HG03066 (cell line): ENCODE results near the gene ZPBP2.
"Not testable (repeated sequence)": the region's sequence is repeated elsewhere in the genome, so short reads cannot be mapped to it uniquely, and the experiment has no call there.

Experiments used
- ATAC-seq: cut with Tn5 transposase; IDR thresholded peaks from one replicate; pipeline ENCODE4 v1.9.1; 2021; ENCODE audit warnings: low read depth; ENCODE audit not compliant: unreplicated experiment

The ZPBP2 gene

GRCh38 chr17:39867880-39868553 lies at the start of gene ZPBP2:
ZPBP2 (plus strand) TSS chr17:39868202; CDS start chr17:39868355, 153 bp downstream.
- no peak for ATAC-seq

DNA sequence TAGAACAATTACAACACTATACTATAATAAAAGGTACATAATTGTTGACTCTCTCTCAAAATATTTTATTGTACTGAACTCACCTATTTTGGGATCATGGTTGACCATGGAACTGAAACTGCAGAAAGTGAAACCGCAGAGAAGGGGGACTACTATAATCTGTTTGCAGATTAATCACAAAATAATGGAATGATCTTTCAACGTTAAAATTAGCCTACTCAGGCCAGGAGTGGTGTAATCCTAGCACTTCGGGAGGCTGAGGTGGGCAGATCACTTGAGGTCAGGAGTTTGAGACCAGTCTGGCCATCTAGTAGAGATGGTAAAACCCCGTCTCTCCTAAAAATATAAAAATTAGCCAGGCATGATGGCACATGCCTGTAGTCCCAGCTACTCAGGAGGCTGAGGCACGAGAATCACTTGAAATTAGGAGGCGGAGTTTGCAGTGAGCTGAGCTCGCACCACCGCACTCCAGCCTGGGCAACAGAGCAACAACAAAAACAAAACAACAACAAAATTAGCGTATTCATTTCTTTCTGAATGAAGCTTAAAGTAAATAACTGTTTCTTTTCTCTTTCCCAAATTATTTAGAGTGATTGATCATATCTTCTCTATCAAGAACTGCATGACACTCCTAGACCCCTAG lies 49.5 kb upstream of the ZPBP2 start:
- ATAC-seq, result no peak

DNA sequence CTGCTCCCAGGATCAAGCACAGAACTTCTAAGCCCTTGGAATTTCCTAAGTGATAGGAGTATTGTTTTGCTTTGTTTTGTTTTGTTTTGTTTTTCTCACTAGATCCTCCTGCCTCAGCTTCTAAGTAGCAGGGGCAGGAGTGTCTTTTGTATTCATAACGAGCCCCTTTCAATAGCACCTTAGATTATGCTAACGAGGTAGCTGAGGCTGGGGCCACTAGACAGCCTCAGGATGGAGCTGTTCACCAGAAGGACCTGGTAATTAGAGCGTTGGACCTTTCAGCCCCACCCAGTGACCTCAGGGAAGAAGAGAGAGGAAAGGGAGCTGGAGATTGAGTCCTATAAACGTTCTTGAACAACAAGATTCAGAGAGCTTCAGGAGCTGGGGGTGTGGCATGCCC lies 47.5 kb upstream of the ZPBP2 start:
- ATAC-seq, result no peak

- ATAC-seq, result no peak
Observed at GRCh38 chr17:39820987-39821386, 47.0 kb upstream of the ZPBP2 start.

DNA sequence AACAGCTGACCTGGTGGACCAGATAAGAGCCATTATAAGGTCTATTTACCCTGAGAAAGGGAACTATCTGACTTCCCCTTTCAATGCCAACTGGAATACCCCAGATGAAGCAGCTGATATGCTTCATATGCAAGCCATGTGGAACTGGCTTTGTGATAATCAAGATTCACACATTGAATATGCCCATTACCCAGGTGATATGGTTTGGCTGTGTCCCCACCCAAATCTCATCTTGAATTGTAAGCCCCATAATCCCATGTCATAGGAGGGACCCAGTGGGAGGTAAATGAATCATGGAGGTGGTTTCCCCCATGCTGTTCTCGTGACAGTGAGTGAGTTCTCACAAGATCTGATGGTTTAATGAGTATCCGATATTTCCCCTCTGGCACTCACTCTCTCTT lies 46.0 kb upstream of the ZPBP2 start:
- no peak for ATAC-seq

DNA sequence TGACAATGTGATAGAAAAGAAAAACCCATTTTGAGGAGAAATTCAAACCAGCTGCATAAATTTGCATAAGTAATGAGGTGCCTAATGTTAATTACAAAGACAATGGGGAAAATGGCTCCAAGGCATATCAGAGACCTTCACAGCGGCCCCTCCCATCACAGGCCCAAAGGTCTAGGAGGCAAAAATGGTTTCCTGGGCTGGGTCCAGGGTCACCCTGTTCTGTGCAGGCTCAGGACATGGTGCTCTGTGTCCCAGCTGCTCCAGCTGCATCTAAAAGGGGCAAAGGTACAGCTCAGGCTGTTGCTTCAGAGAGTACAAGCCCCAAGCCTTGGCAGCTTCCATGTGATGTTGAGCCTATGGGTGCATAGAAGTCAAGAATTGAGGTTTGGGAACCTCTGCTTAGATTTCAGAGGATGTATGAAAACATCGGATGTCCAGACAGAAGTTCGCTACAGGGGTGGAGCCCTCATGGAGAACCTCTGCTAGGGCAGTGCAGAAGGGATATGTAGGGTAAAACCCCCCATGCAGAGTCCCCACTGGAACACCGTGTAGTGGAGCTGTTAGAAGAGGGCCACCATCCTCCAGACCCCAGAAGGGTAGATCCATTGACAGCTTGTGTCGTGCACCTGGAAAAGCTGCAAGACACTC lies 44.5 kb upstream of the ZPBP2 start:
- no peak for ATAC-seq

DNA sequence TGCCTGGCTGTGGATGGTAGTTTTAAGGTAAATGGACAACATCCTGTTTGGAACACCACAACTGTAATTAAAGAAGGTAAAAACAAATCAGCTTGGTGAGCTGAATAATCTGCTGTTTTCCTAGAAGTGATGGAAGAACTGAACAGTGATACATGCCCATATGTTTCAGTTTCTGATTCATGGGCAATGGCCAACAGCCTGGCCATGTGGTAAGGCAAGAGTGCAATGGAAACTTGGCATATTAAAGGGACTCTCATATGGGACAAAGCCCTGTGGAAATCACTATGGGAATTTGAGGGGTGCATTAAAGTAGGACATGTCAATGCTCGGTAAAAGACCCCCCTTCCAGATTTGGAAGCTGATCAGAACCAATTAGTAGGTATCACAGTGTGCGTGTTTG lies 41.7 kb upstream of the ZPBP2 start:
- ATAC-seq, result no peak

DNA sequence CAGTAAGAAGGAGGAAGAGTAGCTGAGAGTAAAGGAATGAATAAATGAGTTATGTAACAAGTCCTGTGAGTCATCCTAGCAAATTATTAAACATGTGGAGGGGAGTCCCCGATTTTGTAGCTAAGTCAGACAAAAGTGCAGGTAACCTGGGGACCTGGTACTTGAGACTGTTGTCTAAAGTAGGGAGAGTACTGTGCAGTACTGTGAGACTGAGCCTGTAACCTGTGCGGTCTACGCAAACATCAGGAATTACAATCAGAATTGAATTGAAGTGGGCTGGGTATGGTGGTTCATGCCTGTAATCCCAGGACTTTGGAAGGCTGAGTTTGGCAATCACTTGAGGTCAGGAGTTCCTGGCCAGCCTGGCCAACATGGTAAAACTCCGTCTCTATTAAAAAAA lies 39.6 kb upstream of the ZPBP2 start:
- no peak for ATAC-seq

DNA sequence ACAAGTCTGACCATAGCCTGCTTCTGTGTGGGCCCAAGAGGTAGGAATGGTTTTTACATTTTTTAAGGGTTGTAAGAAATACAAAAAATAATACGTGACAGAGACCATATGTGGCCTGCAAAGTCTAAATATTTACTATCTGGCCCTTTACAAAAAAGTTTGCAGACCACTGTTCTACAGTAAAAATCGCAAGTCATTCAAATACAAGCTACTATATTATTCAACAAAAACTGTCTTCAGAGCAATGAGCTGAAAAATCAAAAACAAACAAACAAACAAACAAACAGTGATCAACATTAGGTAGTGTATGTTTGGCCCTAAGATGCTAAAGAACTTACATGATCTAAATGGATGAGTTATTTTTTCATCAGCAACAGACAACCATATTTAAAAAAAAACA lies 36.4 kb upstream of the ZPBP2 start:
- no peak for ATAC-seq

DNA sequence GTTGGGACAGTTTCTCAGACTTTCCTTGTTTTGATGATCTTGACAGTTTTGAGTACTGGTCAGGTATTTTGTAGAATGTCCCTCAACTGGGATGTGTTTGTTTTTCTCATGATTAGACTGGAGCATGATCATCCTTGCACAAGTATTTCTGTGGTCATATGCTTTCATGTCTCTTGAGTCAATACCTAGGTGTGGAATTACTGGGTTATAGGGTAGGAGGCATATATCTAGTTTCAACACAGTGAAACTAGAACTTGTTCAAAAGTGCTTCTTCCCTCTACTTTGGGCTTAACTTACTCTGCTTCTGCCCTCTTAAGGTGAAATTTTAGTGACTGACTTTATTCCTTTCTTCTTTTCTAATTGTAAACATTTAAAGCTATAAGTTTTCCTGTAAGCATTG lies 34.0 kb upstream of the ZPBP2 start:
- no peak for ATAC-seq

GRCh38 chr17:39835038-39835786 lies 32.8 kb upstream of the ZPBP2 start:
- ATAC-seq, result no peak

DNA sequence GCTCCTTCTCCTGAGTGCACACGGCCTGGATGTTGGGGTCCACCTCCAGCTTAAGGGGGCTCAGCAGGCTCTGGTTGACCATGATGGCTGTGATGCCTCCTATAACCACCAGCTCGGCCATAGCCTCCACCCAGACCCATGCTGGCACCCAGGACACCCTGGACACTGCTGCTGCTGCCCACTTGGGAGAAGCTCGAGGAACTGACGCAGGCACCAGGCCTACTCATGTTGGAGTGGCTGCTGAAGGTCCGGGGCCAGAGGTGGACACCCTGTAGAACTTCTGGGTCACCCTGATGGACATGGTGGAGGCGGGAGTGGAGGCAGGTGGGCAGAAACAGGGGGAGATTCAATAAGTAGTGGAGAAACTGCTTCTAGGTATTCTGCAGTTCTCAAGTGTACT lies 31.9 kb upstream of the ZPBP2 start:
- ATAC-seq, result no peak

DNA sequence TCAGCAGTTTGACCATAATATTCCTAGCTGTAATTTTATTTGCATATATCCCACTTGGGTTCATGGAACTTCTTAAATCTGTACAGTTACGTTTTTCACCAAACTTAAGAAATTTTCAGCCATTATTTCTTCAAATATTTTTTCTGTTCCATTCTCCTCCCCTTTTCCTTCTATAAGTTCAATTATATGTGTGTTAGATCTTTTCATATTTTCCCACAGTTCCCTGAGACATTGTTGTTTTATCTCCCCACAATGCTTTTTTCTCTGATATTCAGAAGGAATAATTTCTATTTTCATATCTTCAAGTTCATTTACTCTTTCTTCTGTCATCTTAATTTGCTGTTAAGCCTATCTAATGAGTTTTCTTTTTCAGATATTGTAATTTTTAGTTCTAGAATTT lies 29.9 kb upstream of the ZPBP2 start:
- ATAC-seq, result no peak

- ATAC-seq, result no peak
Observed at GRCh38 chr17:39838784-39839183, 29.2 kb upstream of the ZPBP2 start.

DNA sequence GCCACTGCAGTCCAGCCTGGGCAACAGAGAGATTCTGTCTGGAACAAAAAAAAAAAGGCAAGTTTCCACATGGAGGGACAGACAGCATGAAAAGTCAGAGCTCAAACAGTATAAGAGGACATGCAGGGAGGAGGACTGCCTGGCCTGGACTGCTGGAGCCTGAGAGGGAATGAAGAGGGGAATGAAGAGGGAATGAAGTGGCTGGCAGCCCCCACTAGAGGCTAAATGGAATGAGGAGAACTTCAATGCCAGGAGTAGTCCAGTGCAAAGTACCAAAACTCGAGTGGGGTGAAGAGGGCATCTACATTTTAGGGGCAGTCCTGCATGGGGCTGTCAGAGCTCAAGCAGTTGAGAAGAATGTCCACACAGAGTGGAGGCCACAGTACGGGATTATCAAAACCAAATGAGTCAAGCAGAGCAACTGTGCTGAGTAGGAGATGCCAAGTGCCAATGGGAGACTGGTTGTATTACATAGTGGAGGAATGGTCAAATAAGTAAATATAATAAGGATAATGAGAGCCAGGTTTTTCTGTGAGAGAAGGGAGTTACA lies 26.8 kb upstream of the ZPBP2 start:
- ATAC-seq, result no peak

GRCh38 chr17:39845052-39845846 lies 22.8 kb upstream of the ZPBP2 start:
- ATAC-seq, result no peak

DNA sequence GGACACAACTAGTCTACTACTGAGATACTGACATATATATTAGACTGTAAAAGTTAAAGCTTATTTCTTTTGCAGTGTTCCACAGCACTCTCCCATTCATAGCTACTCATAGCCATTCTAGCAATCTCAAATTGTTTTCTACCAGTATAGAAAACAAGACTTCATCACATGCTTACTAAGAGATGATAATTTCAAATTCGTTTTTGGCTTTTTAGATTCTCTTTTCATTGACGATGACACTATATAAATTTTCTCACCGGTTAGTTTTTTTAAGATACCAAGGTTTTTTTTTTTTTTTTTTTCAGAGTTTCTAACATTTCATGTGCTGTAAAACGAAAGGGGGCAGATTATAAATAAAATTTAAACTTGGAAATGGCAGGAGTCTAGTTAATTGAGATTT lies 21.8 kb upstream of the ZPBP2 start:
- no peak for ATAC-seq

DNA sequence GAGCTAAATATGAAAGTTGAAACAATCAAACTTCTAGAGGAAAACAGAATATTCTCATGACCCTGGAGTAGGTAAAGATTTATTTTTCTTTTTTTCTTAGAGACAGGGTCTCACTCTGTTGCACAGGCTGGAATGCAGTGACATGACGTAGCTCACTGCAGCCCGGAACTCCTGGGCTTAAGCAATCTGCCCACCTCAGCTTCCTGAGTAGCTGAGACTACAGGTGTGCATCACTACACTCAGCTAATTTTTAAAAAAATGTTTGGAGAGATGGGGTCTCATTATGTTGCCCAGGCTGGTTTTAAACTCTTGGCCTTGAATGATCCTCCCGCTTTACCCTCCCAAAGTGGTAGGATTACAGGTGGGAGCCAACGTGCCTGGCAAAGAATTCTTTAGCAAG lies 19.4 kb upstream of the ZPBP2 start:
- no peak for ATAC-seq

- ATAC-seq, result not testable (repeated sequence)
Observed at GRCh38 chr17:39850186-39850585, 17.8 kb upstream of the ZPBP2 start.

- ATAC-seq, result no peak
Observed at GRCh38 chr17:39852239-39852638, 15.8 kb upstream of the ZPBP2 start.
